HG02678 (cell line): ENCODE results near the gene ETV1.

Experiments
- ATAC-seq: cut with Tn5 transposase; IDR thresholded peaks from one replicate; pipeline ENCODE4 v1.9.1; 2021; ENCODE audit warnings: mild to moderate bottlenecking, moderate library complexity; ENCODE audit not compliant: unreplicated experiment

ETV1 gene

DNA sequence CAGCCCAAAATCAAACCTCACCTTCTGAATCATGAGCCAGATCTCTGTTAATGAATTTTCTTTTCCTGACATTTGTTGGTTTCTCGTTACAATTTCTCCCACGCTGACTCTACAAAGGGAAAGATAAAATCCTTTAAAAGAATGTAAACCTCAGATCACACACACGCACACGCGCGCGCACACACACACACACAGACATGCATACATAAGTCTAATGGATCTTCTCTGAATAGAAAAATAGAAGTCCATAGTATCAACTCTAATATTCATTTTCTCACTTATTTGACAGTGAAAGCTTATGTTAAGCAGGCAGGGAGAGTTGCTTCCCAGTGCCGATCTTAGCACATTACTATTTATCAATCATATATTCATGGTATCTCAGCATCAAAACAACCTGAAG lies 1.4 kb downstream of the ETV1 start:
- no peak for ATAC-seq

- no peak for ATAC-seq
Observed at GRCh38 chr7:13987395-13987794, 2.1 kb downstream of the ETV1 start.

DNA sequence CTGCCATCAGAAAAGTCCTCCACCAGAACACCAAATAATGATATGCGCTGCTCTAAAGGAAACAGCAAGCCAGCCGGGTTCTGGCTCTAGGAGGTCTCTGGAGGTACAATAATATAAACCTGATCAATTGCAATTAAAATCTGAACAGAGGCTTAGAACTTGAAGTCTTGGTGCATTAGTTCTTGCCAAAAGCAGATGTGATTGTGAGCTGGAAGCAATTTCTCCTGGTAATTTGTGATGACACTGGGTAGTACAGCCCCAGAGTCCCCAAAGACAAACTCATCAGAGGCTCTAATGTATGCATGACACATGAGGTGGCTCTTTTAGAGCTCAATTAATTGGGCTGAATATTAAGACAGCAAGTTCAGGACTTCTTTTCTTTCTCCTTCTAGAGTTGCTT lies 3.3 kb downstream of the ETV1 start:
- no peak for ATAC-seq

DNA sequence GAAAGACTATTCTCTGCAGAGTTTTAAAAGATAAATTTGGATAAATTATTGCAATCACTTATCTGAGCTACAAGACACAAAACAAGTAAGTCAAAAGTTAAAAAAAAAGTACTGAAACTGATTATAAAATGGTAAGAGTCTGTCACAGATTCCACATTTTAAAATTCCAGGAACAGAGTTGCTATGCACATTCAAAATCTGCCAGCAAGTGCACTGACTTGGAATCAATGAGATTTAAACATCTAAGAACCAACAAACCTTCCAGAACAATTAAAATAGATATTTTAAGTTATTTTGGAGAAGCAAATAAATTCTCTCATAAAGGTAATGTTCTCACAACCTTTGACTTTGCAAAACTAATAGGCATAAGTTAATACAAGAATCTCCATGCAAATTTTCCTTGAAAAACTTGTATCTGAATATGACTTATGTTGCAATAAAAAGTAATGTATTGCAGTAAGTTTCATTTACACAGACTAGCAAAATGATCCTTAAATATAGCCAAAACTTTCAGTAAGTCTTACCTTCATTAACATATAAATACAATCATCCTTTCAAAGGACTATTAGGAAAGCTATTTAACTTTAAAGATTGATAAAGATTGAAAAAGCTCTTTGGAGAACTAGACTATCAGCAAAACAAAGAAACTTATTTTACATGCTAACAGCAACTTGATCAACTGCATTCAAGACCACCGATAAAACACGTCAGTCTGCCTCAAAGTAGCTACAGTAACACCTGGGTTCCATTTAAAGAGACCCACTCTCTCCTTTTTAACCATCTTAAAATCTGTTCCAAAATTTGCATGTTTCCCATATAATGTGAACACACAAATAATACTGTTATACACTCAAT lies 4.4 kb downstream of the ETV1 start:
- no peak for ATAC-seq

GRCh38 chr7:13984061-13984460 lies 5.4 kb downstream of the ETV1 start:
- ATAC-seq, result no peak

- no peak for ATAC-seq
Observed at GRCh38 chr7:13982940-13983677, 6.4 kb downstream of the ETV1 start.

DNA sequence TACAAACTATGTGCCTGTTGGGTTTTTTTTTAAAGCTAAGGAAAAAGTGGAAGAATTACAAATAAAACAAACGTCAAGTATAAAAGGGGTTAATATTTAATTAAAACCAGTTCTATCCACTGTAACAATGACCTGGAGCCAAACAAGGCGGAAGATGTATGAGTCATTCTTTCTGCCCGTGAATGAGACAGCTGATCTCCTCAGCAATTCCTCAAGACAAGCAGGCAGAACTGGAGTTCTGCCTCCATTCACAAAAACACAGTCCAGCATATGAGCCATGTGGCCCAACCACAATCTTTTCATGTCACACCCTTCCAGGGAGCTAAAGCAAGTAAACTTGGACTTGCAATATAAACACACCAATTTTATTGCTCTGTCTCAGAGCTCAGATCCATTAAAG lies 8.4 kb downstream of the ETV1 start:
- no peak for ATAC-seq

GRCh38 chr7:13980474-13980873 lies 9.0 kb downstream of the ETV1 start:
- ATAC-seq, result no peak

GRCh38 chr7:13979671-13980435 lies 9.6 kb downstream of the ETV1 start:
- ATAC-seq, result no peak

GRCh38 chr7:13976594-13976993 lies 12.9 kb downstream of the ETV1 start:
- no peak for ATAC-seq

DNA sequence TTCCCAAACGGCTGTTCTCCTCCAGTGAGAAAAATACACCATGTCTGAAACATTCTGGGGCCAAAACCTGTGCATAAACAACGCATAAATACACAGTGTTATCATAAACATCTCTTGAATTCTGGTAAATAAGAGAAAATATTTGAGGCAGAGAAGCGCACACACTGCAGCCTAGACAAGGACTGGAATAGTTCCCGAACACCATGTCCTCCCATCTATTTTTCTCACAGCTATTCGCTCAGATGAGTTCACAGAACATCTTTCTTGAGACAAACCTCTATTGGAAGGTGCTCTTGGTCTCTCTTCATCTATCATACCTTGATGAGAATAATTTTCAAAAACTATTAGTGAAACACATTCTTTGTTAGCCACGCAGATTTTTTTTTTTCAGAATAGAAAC lies 24.4 kb downstream of the ETV1 start:
- no peak for ATAC-seq

- no peak for ATAC-seq
Observed at GRCh38 chr7:13963925-13964324, 25.5 kb downstream of the ETV1 start.

- ATAC-seq, result no peak
Observed at GRCh38 chr7:13955494-13955893, 34.0 kb downstream of the ETV1 start.

DNA sequence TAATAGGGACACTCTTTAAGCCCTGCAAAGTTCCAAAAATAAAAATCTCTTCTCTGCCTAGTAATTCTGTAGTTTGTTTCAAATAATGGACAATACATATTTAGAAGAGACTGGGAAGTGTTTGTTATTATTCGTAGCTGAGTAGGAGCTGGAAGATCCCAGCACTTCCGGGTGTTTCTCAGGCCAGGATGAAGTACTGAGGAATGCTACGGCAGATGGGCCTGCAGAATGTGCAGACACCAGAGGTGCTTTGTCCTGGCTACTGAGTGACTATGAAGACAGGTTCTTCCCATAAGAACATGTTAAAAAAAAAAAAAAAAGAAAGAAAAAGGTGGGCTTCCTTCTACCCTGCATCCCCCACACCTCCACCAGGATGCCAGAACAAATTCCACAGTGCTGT lies 36.1 kb downstream of the ETV1 start:
- no peak for ATAC-seq

DNA sequence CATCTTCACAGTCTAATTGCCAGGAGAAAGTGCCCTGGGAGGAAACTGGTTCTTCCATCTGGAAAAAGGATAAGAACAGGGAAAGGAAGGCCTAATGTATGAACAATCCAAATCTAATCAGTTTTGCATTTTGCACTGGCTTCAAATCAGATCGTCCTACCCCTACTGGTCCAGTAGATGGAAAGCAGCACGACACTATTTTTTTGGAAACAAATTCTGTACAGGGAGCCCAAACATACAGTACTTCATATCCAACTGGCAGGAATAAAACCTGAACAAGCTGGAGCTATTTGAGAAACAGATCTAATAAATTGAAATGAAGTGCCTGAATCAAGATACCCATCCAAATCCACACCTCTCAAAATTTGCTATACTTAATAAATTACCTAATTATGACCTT lies 36.5 kb downstream of the ETV1 start:
- no peak for ATAC-seq

- no peak for ATAC-seq
Observed at GRCh38 chr7:13949939-13950338, 39.5 kb downstream of the ETV1 start.

DNA sequence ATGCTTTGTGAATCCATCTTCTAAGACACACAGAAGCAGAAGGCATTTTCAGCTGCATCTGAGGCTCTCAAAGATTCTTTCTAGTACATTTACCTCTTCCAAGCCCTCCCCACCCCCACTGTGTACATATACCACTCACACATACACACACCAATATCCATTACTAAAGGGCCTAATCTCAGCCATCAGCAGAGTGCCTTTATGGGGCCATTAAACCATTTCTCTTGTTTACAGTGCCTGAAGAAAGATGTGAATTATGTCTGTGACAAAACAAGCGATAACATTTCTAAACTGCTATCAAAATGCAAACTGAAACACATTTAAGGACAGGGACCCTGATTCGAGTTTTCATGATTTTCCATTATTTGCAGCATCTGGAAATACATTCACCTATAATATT lies 40.0 kb downstream of the ETV1 start:
- ATAC-seq, result no peak

- no peak for ATAC-seq
Observed at GRCh38 chr7:13948019-13948801, 41.3 kb downstream of the ETV1 start.

GRCh38 chr7:13947535-13947934 lies 41.9 kb downstream of the ETV1 start:
- ATAC-seq, result no peak

DNA sequence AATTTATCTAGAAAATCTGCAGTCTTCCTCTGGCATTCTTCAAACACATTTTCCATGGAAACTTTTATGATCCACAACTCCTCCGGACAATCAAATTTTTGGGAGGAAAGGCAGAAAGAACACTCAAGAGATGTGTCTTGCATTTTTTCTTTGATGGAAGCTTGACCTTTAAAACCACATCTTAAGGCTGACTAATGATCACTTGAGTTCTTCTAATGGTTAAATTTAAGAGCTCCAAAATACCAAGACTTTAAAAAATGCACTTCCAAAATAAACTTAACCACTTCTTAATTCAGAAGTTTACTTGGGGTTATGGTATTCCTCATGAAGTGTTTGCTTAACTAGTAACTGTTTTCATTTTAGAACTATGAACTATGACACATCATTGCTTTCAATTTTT lies 43.3 kb downstream of the ETV1 start:
- ATAC-seq, result no peak

- no peak for ATAC-seq
Observed at GRCh38 chr7:13945670-13946069, 43.8 kb downstream of the ETV1 start.
